GM18505 (cell line): ENCODE data around the gene RMC1.
"Not testable (repeated sequence)": the region's sequence is repeated elsewhere in the genome, so short reads cannot be mapped to it uniquely, and the experiment has no call there.

ENCODE experiments used
- ATAC-seq: cut with Tn5 transposase; IDR thresholded peaks from one replicate; pipeline ENCODE4 v1.9.1; 2021; ENCODE audit not compliant: unreplicated experiment
- POLR2A ChIP-seq: IDR thresholded peaks from 4 replicates; pipeline ENCODE4 v1.6.1; 2011; ENCODE audit warnings: borderline replicate concordance; ENCODE audit not compliant: insufficient read depth, insufficient read length; ENCODE audit errors: extremely low read depth

RMC1 gene

GRCh38 chr18:23484561-23485182 is 18.6 kb upstream of the RMC1 start:
- ATAC-seq, result no peak

GRCh38 chr18:23485386-23485785 is 17.9 kb upstream of the RMC1 start:
- no peak for ATAC-seq
- TF ChIP-seq POLR2A, result no peak

More at GRCh38 chr18:23484561-23485182, 18.6 kb upstream of the RMC1 start:
- no peak for TF ChIP-seq POLR2A

- peak; percentile 64 for ATAC-seq
- peak; percentile 41 for TF ChIP-seq POLR2A
These were observed 15.4 kb upstream of the RMC1 start for GRCh38 chr18:23487738-23488570.

GRCh38 chr18:23489586-23489985 is 13.7 kb upstream of the RMC1 start:
- not testable (repeated sequence) for ATAC-seq

GRCh38 chr18:23493654-23494053 is 9.7 kb upstream of the RMC1 start:
- no peak for ATAC-seq
- no peak for TF ChIP-seq POLR2A

GRCh38 chr18:23494992-23495391 is 8.3 kb upstream of the RMC1 start:
- no peak for TF ChIP-seq POLR2A

GRCh38 chr18:23495723-23496440 is 7.4 kb upstream of the RMC1 start:
- no peak for TF ChIP-seq POLR2A
- ATAC-seq, result no peak

More at GRCh38 chr18:23494992-23495391, 8.3 kb upstream of the RMC1 start:
- no peak for ATAC-seq

- no peak for ATAC-seq
- TF ChIP-seq POLR2A, result no peak
These were observed 5.2 kb upstream of the RMC1 start for GRCh38 chr18:23498117-23498516.

- ATAC-seq, result no peak
- TF ChIP-seq POLR2A, result no peak
These were observed 4.4 kb upstream of the RMC1 start for GRCh38 chr18:23498877-23499276.

- no peak for ATAC-seq
- no peak for TF ChIP-seq POLR2A
These were observed 4.0 kb upstream of the RMC1 start for GRCh38 chr18:23499291-23499781.

GRCh38 chr18:23501626-23502025 is 1.7 kb upstream of the RMC1 start:
- TF ChIP-seq POLR2A, result no peak
- no peak for ATAC-seq

- no peak for ATAC-seq
- no peak for TF ChIP-seq POLR2A
These were observed 734 bp upstream of the RMC1 start for GRCh38 chr18:23502516-23503037.

GRCh38 chr18:23503963-23504344 is 643 bp downstream of the RMC1 start:
- ATAC-seq, result no peak
- no peak for TF ChIP-seq POLR2A
